NCI-H82 treated with DMSO at 0.1 percent for 48 hours (cell line): ENCODE results near the gene ITGAV.
A peak's percentile ranks its signal among the peaks of the same experiment; 100 is the strongest.

Source experiments
- DNase-seq: peaks from one replicate; lab custom pipeline; 2025; ENCODE audit not compliant: unreplicated experiment; lab: John Stamatoyannopoulos, UW

ITGAV gene

GRCh38 chr2:186664385-186665043 is 74.7 kb downstream of the ITGAV start:
- no peak for DNase-seq

GRCh38 chr2:186669146-186669545 is 79.3 kb downstream of the ITGAV start:
- no peak for DNase-seq

DNA sequence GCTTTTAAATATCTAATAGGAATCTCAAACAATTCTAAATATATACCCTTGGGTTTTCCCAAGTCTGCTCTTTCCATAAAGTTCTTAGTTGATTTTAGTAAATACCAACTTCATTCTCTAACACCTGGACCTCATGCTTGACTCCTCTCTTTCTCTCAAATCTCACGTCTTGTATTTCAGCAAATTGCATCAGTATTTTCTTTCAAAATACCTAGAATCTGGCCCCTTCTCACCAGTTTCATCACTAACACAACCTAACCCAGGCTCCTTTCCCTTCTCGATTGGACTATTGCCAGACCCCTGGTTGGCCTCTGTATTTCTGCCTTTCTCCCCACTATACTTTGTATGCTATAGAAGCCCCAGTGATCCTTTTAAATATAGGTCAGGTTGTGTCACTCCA is 81.0 kb downstream of the ITGAV start:
- DNase-seq: no peak

- no peak for DNase-seq
Measured at GRCh38 chr2:186675380-186675779, 85.5 kb downstream of the ITGAV start.

DNA sequence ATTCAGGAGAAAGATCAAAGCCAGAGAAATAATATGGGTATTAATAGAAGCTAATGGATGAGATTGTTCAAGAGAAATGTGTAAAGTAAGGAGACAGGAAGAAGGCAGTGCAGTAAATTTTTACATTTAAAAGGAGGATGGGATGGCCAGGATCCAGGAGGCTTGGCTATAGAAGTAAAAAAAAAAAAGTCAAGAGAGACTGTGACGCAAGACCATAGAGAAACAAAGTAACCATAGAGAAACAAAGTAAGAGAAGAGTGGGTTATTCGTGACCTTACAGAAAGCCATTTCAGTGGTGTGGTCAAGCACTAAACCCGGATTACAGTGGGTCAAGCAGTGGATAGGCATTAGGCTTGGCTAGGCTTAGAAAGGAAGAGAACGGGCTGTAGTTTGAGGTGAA is 93.5 kb downstream of the ITGAV start:
- DNase-seq: no peak

GRCh38 chr2:186687807-186688211 is 98.0 kb downstream of the ITGAV start:
- DNase-seq: no peak

DNA sequence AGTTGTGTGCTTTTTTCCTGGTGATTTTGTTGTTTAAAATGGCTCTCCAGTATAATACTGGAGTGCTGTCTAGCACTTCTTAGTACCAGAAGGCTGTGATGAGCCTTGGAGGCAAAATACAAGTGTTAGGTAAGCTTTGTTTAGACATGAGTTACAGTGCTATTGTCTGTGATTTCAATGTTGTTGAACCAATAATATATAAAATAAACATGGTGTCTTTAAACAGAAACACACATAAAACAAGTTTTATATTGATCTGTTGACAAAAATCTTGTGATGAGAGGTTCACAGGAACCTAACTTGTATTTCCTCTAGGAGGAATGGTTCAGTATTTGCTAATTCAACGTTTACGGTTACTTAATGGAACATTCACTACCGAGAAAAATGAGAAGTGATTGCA is 99.0 kb downstream of the ITGAV start:
- no peak for DNase-seq

DNA sequence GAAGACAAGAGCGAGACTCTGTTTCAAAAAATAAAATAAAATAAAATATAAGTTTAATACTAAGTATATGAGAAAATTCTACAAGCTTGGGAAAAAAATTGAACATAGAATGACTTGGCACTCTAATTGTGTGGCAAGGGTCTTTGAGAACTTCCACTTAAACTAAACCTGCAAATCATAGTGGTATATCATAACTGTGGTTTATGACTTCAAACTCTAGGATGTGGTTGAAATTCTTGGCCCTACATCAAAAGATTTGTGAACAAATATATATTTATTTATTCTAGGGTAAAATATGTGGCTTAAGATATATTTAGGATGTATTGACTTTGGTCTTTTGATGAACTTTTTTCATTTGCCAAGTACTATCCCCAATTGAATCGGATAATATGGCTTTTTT is 100.9 kb downstream of the ITGAV start:
- no peak for DNase-seq

DNA sequence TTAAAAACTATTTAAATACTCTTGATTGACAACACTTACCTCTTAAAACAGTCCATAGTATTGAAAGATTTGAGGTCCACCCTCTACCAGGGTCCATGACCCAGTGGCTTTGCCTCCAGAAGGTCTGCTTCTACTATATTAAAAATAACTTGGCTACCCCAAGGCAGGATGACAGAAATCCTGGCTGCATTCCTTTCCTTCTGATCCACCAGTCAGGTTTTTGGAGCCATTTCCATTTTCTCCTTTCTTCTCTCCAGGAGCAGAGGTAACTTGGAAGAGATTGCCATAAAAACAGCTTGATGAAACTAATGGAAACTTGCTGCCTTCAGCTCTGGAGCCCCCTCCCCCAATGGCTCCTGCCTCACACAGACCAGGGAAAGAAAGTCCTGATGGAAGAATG is 101.4 kb downstream of the ITGAV start:
- DNase-seq: no peak

DNA sequence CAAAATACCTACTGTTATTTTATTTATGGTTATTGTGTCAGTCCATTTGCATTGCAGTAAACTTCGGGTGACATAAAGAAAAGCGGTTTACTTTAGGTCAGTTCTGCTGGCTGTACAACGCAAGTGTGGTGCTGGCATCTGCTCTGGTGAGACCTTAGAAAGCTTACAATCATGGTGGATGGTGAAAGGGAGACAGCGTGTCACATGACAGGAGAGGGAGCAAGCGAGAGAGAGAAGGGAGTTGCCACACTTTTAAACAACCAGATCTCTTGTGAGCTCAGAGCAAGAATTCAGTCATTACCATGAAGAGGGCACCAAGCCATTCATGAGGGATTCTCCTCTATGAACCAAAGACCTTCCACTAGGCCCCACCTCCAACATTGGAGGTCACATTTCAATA is 102.0 kb downstream of the ITGAV start:
- DNase-seq: no peak

DNA sequence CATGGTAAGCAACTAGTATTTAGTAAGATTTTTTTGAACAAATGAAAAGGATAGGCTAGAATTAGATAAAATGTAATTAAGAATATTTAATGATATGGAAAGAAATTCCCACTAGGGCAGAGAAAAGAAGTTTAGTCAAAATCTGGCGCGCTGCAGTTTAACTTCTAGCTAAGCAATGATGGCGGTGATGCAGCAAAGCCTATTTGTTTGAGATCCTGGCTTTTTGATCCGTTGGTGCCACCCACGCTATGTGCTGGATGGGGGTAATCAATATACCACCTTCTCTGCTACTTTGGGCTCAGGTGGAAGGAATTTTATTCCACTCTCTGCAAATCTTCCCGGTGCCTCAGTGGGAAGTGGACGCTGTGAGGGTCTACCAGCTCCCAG is 103.6 kb downstream of the ITGAV start:
- no peak for DNase-seq

- peak; percentile 75 for DNase-seq
Measured at GRCh38 chr2:186695081-186695756, 105.4 kb downstream of the ITGAV start.

DNA sequence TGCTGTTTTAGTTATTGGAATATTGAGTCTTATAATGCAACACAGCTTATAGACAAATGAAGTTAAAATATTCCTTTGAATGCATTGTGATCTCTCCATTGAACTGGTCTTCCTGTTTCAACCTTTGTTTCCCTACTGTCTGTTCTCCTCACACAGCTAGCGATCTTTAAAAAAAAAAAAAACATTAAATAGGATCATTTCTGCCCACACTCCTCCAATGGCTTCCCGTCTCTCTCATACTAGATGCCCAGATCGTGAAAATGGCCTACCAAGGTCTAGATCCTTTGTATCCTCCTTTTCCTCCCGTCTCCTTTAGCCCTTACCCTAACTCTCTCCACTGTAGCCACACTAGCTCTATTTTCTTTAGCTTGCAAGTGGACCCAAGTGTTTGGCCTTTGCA is 106.4 kb downstream of the ITGAV start:
- no peak for DNase-seq

DNA sequence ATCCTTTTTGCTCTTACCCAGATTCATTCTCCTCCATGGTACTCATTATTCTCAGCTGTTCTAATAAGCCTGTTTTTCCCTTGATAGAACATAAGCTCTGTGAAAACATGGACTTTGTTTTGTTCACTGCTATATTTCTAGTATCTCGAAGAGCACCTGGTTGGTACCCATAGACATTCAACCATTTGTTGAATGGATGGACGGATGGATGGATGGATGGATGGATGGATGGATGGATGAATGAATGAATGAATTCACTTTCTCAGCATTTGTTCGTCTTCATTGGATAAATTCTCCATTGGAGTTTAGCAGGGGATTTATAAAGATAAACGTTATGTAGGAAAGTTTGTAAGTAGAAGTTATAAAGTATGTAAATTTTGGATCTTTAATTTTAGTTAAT is 106.9 kb downstream of the ITGAV start:
- no peak for DNase-seq

- DNase-seq: no peak
Measured at GRCh38 chr2:186697536-186697935, 107.7 kb downstream of the ITGAV start.

GRCh38 chr2:186699742-186700141 is 109.9 kb downstream of the ITGAV start:
- no peak for DNase-seq

- no peak for DNase-seq
Measured at GRCh38 chr2:186702006-186702405, 112.2 kb downstream of the ITGAV start.

- no peak for DNase-seq
Measured at GRCh38 chr2:186702501-186702900, 112.6 kb downstream of the ITGAV start.

- DNase-seq: no peak
Measured at GRCh38 chr2:186704897-186705296, 115.0 kb downstream of the ITGAV start.

- no peak for DNase-seq
Measured at GRCh38 chr2:186709529-186710450, 119.9 kb downstream of the ITGAV start.

DNA sequence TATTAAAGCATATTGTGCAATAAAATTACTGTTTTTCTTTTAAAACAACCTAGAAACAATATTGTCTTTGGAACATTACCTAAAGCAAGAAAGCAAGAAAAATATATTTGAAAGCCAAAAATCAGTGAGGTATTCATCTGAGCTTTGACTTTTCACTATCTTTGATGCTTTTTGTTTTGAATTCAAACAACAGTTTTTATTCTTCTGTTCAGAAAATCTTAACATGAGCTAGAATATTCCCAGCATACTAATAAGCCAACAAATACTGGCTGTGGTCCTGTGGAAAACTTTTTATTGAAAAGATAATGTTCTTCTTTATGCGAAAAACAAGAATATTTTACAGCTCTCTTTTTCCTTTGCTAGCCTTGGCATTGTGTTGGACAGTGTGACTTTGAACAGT is 123.8 kb downstream of the ITGAV start:
- no peak for DNase-seq

- DNase-seq: no peak
Measured at GRCh38 chr2:186714611-186715010, 124.8 kb downstream of the ITGAV start.
